ENCODE data around the gene GDPD5.

Gene GDPD5

GRCh38 chr11:75538150-75538942, 12.6 kb upstream of the GDPD5 start:
- ATAC-seq = no peak

GRCh38 chr11:75537740-75538139, 12.0 kb upstream of the GDPD5 start:
- TF ChIP-seq ZFP30 (CRISPR knock-in tag; IDR thresholded peaks at IDR 0.05) = no peak
- no peak for TF ChIP-seq PATZ1 (CRISPR knock-in tag; IDR thresholded peaks at IDR 0.05; ENCODE audit: borderline replicate concordance)
- TF ChIP-seq OSR1 (CRISPR knock-in tag; IDR thresholded peaks at IDR 0.05) = no peak
- no peak for TF ChIP-seq GLIS3 (CRISPR knock-in tag; IDR thresholded peaks at IDR 0.05)
- TF ChIP-seq ZC3H10 (CRISPR knock-in tag; IDR thresholded peaks at IDR 0.05) = no peak
- no peak for TF ChIP-seq CSDC2 (CRISPR knock-in tag; IDR thresholded peaks at IDR 0.05)
- no peak for TF ChIP-seq PPARA (CRISPR knock-in tag; IDR thresholded peaks at IDR 0.05; ENCODE audit: borderline replicate concordance)
- TF ChIP-seq SNAI2 (CRISPR knock-in tag; IDR thresholded peaks at IDR 0.05) = no peak
- TF ChIP-seq, protein P1, sequence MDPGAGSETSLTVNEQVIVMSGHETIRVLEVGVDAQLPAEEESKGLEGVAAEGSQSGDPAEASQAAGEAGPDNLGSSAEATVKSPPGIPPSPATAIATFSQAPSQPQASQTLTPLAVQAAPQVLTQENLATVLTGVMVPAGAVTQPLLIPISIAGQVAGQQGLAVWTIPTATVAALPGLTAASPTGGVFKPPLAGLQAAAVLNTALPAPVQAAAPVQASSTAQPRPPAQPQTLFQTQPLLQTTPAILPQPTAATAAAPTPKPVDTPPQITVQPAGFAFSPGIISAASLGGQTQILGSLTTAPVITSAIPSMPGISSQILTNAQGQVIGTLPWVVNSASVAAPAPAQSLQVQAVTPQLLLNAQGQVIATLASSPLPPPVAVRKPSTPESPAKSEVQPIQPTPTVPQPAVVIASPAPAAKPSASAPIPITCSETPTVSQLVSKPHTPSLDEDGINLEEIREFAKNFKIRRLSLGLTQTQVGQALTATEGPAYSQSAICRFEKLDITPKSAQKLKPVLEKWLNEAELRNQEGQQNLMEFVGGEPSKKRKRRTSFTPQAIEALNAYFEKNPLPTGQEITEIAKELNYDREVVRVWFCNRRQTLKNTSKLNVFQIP (CRISPR knock-in tag; IDR thresholded peaks at IDR 0.05; ENCODE audit: borderline replicate concordance, low read depth) = no peak

More at GRCh38 chr11:75538150-75538942, 12.6 kb upstream of the GDPD5 start:
- TF ChIP-seq TSHZ2 (CRISPR knock-in tag; IDR thresholded peaks at IDR 0.05) = no peak
- TF ChIP-seq ESRRG (CRISPR knock-in tag; IDR thresholded peaks at IDR 0.05) = no peak
- TF ChIP-seq ZNF70 (CRISPR knock-in tag; IDR thresholded peaks at IDR 0.05) = no peak
- TF ChIP-seq ZC3H10 (CRISPR knock-in tag; IDR thresholded peaks at IDR 0.05) = no peak
- no peak for TF ChIP-seq CSDC2 (CRISPR knock-in tag; IDR thresholded peaks at IDR 0.05)
- TF ChIP-seq SNAI2 (CRISPR knock-in tag; IDR thresholded peaks at IDR 0.05) = no peak
- TF ChIP-seq, protein P1 (CRISPR knock-in tag; IDR thresholded peaks at IDR 0.05; ENCODE audit: borderline replicate concordance, low read depth) = no peak
- no peak for TF ChIP-seq ZNF565 (CRISPR knock-in tag; conservative IDR thresholded peaks at IDR 0.05; ENCODE audit: low read depth)
- TF ChIP-seq OSR1 (CRISPR knock-in tag; IDR thresholded peaks at IDR 0.05) = no peak
- TF ChIP-seq ZNF8 (CRISPR knock-in tag; IDR thresholded peaks at IDR 0.05) = no peak
- no peak for TF ChIP-seq TCF4 (CRISPR knock-in tag; IDR thresholded peaks at IDR 0.05; ENCODE audit: borderline replicate concordance)
- TF ChIP-seq GLIS3 (CRISPR knock-in tag; IDR thresholded peaks at IDR 0.05) = no peak
- no peak for TF ChIP-seq ZFP3 (CRISPR knock-in tag; IDR thresholded peaks at IDR 0.05)
- TF ChIP-seq ARNTL (CRISPR knock-in tag; IDR thresholded peaks at IDR 0.05; ENCODE audit: borderline replicate concordance, low read depth) = no peak
- no peak for TF ChIP-seq PATZ1 (CRISPR knock-in tag; IDR thresholded peaks at IDR 0.05; ENCODE audit: borderline replicate concordance)

More at GRCh38 chr11:75537740-75538139, 12.0 kb upstream of the GDPD5 start:
- ATAC-seq = no peak
